RWPE2 (cell line): ENCODE data around the gene SPATA24.

Experiments used
- ATAC-seq: fragments of 200-7000 bp; cut with Tn5 transposase; 3 replicates; pipeline ENCODE4 v1.9.1; 2021; ENCODE audit warnings: low read depth
- DNase-seq: peaks from one replicate; pipeline ENCODE4 v3.0.0-alpha.2; 2020; ENCODE audit warnings: low spot score
- H3K27ac ChIP-seq: fragments of 450-650 bp; 2 replicates; pipeline ENCODE4 v1.5.1; 2017; ENCODE audit warnings: mild to moderate bottlenecking; ENCODE audit not compliant: poor library complexity, severe bottlenecking
- H3K27me3 ChIP-seq: fragments of 250-450 bp; sonication (Bioruptor Pico); 2 replicates; pipeline ENCODE4 v1.5.1; 2021; ENCODE audit warnings: mild to moderate bottlenecking, moderate library complexity; ENCODE audit not compliant: insufficient read depth, poor library complexity, severe bottlenecking
- H3K36me3 ChIP-seq: fragments of 250-450 bp; sonication (Bioruptor Pico); 2 replicates; pipeline ENCODE4 v1.5.1; 2020; ENCODE audit warnings: low read depth, mild to moderate bottlenecking, moderate library complexity
- H3K4me1 ChIP-seq: fragments of 250-450 bp; sonication (Bioruptor Pico); 2 replicates; pipeline ENCODE4 v1.5.1; 2021; ENCODE audit warnings: mild to moderate bottlenecking, moderate library complexity; ENCODE audit not compliant: insufficient read depth, poor library complexity, severe bottlenecking
- H3K4me3 ChIP-seq: fragments of 250-450 bp; sonication (Bioruptor Pico); 2 replicates; pipeline ENCODE4 v1.5.1; 2021; ENCODE audit warnings: mild to moderate bottlenecking, moderate library complexity; ENCODE audit not compliant: severe bottlenecking
- H3K9me3 ChIP-seq: fragments of 250-450 bp; sonication (Bioruptor Pico); 2 replicates; pipeline ENCODE4 v1.5.1; 2021; ENCODE audit warnings: mild to moderate bottlenecking, moderate library complexity; ENCODE audit not compliant: severe bottlenecking
- TF ChIP-seq, protein P1 (sequence below): fragments of 450-650 bp; IDR thresholded peaks from one replicate; pipeline ENCODE4 v1.5.1; 2017; ENCODE audit warnings: mild to moderate bottlenecking, moderate library complexity; ENCODE audit not compliant: poor library complexity, severe bottlenecking

Gene SPATA24

DNA sequence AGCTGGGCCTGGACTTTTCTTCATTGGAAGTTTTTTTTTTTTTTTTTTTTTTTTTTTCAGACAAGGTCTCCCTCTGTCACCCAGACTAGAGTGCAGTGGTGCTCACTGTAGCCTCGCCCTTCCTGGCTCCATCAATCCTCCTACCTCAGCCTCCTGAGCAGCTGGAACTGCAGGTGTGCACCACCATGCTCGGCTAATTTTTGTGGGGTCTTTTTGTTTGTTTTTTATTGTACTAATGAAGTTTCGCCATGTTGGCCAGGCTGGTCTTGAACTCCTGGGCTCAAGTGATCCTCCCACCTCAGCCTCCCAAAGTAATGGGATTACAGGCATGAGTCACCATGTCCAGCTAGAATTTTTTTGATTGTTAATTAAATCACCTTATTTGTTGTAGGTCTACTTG lies 31.8 kb upstream of the SPATA24 start:
- Histone ChIP-seq H3K27ac (no peak overlapping the region), H3K27me3 (no peaks in the 10 kb centered on the region), H3K4me1 (peaks cover 4% of the 10 kb centered on the region), H3K4me3 (no peak overlapping the region), H3K36me3 (peaks cover 4% of the 10 kb centered on the region; the same call in 1 of the 2 replicates), H3K9me3 (no peaks in the 10 kb centered on the region)
- ATAC-seq (no peak), DNase-seq (peak; percentile 9)
- TF ChIP-seq, protein P1, sequence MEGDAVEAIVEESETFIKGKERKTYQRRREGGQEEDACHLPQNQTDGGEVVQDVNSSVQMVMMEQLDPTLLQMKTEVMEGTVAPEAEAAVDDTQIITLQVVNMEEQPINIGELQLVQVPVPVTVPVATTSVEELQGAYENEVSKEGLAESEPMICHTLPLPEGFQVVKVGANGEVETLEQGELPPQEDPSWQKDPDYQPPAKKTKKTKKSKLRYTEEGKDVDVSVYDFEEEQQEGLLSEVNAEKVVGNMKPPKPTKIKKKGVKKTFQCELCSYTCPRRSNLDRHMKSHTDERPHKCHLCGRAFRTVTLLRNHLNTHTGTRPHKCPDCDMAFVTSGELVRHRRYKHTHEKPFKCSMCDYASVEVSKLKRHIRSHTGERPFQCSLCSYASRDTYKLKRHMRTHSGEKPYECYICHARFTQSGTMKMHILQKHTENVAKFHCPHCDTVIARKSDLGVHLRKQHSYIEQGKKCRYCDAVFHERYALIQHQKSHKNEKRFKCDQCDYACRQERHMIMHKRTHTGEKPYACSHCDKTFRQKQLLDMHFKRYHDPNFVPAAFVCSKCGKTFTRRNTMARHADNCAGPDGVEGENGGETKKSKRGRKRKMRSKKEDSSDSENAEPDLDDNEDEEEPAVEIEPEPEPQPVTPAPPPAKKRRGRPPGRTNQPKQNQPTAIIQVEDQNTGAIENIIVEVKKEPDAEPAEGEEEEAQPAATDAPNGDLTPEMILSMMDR, result no peak

DNA sequence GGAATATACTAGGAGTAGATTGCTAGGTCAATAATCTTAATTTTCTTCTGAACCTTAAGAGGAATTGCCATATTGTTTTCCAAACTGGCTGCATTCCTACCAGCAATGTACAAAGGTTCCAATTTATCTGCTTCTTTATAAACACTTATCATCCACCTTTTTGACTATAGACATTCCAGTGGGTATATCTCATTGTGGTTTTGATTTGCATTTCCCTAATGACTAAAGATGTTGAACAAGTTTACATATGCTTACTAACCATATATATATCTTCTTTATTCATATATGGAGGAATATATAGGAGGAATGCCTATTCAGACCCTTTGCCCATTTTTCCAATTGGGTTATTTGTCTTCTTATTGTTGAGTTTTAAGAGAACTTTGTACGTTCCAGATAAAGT lies 27.8 kb upstream of the SPATA24 start:
- Histone ChIP-seq H3K4me1 (no peaks in the 10 kb centered on the region), H3K27me3 (no peaks in the 10 kb centered on the region), H3K27ac (no peak overlapping the region), H3K4me3 (no peak overlapping the region), H3K9me3 (no peaks in the 10 kb centered on the region), H3K36me3 (peaks cover 4% of the 10 kb centered on the region; the same call in 1 of the 2 replicates)
- DNase-seq (no peak), ATAC-seq (peak; percentile 40; the same call in 1 of the 3 replicates)
- TF ChIP-seq, protein P1, result no peak

DNA sequence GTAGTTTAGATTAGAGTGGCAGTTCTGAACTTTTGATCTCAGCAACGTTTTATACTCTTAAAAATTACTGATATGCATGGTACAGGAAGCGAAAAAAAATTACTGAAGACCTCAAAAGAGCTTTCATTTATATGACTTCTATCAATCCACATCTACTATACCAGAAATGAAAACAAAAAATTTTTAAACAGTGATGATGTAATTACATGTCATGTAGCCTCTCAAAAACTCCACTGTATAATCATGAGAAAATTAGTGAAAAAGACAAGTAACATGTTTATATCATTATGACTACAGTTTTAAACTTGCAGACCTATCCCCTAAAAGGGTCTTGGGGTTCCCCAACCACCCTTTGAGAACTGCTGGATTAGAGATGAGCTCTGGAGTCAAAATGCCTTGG lies 26.1 kb upstream of the SPATA24 start:
- H3K9me3 ChIP-seq, result no peaks in the 10 kb centered on the region
- peaks cover 7% of the 10 kb centered on the region; the same call in 1 of the 2 replicates for H3K36me3 ChIP-seq
- no peaks in the 10 kb centered on the region for H3K27me3 ChIP-seq
- no peak for DNase-seq
- H3K27ac ChIP-seq, result no peak overlapping the region
- TF ChIP-seq, protein P1, result no peak
- H3K4me1 ChIP-seq, result no peaks in the 10 kb centered on the region
- H3K4me3 ChIP-seq, result no peak overlapping the region
- no peak for ATAC-seq

DNA sequence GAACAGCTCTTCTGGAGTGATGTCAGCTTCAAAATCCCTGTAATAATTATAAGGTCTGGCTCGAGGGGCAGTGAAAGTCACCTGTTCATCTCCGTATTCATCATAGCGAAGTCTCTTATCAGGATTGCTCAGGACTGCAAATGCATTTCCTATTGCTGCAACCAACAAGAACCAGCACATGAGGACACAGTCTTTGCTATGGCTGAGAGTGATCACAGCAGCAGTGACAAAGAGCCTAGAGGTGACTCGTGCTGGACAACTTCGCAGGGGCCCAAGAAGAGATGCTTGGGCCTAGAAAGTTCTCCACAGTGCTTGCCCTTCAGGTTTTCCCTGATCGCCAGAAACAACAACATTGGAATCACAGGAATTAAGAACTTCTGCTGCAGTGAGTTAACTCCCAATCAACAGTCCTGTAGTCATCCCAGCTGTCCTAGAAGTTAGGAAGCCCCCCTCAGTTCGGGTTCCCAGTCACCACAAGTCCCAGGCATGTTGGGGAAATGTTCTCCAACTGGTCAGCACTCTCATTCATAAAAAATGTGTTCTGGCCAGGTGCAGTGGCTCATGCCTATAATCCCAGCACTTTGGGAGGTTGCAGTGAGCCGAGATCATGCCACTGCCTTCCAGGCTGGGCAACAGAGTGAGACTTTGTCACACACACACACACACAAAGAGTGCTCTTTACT lies 22.5 kb upstream of the SPATA24 start:
- Histone ChIP-seq H3K4me3 (no peak overlapping the region), H3K4me1 (no peaks in the 10 kb centered on the region), H3K9me3 (no peaks in the 10 kb centered on the region), H3K27me3 (no peaks in the 10 kb centered on the region), H3K27ac (no peak overlapping the region), H3K36me3 (peaks cover 5% of the 10 kb centered on the region; the same call in 1 of the 2 replicates)
- ATAC-seq (0 out of 3 replicates have a peak, but pooled peaks have one; percentile 24), DNase-seq (no peak)
- TF ChIP-seq, protein P1, result no peak

DNA sequence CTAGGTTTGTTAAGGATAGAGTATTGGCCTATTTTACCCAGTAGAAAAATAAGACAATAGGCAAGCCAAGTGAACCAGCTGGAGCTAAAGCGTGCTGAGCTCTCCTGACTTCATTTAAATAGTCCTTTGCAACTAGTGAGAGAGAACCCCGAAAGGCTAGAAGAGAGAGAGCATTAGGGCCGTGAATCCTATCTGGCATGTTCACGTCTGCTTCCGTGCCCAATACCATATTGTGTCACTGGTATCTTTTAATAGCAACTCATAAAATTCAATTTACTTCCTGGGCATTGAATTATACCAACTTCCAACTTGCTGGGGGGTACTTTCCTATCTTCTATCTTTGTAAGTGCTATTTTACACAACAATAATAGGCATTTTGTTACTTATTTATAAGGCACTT lies 21.6 kb upstream of the SPATA24 start:
- TF ChIP-seq, protein P1, result no peak
- Histone ChIP-seq H3K4me1 (no peaks in the 10 kb centered on the region), H3K27me3 (no peaks in the 10 kb centered on the region), H3K4me3 (no peak overlapping the region), H3K36me3 (peaks cover 9% of the 10 kb centered on the region), H3K9me3 (no peaks in the 10 kb centered on the region), H3K27ac (no peak overlapping the region)
- DNase-seq (no peak), ATAC-seq (no peak)
